ENCODE results near the gene CRIM1. TPM values are rescaled to one million over a fixed set of nuclear protein-coding genes. Genes with fewer than 3 reads are reported as not detected.

CRIM1 gene
- total RNA-seq, 1 donor from 2014 or later, result 3.1 TPM

DNA sequence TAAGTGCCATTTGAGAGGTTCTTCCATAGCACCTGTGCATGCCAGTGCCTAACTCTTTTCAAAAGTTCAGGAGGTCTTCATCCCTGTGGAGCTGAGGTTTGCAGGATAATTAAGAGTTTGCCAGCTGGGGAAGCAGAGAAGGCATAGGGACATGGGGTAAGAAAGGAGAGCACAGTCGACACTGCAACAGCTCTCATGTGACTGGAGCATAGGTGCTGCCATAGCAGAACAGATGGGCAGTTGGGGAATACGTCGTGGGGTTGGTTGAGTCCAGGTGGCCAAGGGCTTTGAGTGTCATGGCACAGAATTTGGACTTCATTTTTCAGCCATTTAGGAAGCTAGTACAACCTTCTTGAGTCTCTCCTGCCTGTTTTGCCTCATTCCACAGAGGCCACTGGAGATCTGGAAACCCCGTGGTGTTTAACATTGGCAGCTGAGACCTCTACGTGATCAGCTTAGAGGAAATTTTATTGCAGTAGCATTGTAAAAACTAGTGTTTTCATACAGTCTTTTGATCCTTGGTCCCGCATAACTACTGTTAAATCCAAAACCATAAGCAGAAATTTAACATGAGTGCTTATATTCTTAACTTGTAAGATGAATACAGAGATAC lies 65.1 kb downstream of the CRIM1 start:
- intact Hi-C loops (cut with micrococcal nuclease), result no loop called here

DNA sequence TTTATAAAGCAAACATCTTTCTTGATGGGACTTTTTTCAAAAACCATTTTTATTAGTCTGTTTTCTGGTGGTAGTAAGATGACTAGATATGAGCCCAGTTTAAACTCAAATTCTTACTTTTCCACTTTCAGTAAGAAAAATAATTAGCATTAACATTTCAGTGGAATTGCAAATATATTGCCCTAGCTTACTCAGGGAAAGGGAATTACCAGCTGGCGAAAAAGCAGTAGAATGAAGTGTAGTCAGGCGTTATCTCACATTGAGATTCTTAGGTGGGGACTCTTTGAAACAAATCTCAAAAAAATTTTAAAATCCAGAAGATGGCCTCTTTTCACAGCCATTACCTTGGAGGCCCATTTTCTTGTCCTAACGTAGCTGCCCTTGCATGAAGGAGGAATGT lies 65.8 kb downstream of the CRIM1 start:
- intact Hi-C loops (cut with micrococcal nuclease), result no loop called here

DNA sequence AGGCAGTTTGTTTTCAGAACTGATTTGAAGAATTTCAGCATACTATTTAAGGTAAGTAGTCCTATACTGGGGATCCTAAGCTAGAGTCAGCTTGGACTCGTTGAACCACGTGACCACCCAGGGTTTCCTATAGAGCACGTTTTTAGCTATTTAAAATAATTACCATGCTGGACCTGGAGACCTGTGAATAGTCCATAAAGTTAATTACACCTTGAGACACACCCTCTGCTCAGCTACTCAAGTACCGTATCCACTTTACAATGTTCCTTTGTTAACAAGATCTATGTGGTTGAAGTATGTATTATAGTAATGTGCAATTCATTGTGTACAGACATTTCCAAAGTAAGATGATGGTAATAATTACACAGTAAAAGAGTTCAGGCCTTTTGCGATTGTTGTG lies 67.6 kb downstream of the CRIM1 start:
- intact Hi-C loops (cut with micrococcal nuclease), result no loop called here

DNA sequence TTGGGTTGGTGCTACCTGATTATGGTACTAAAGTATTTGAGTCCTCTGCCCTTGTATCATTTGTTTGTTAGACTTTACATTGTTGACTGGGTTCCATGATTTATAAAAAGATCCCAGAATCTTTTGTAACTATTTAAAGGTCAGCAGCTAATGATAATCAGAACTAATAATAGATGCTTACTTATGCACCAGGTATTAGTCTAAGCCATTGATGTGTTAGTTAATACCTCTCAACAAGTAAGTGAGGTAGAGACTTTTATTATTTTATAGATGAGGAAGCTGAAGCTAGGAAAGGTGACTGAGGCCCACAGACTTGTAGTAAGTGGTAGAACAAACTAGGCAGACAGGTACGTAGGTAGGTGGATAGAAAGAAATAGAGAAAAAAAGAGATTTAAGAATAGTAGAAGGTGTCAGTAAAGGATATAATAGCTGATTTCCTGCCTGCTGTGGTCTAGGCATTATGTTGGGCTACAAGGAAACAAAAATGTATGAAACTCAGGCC lies 68.1 kb downstream of the CRIM1 start:
- intact Hi-C loops (cut with micrococcal nuclease), result no loop called here

DNA sequence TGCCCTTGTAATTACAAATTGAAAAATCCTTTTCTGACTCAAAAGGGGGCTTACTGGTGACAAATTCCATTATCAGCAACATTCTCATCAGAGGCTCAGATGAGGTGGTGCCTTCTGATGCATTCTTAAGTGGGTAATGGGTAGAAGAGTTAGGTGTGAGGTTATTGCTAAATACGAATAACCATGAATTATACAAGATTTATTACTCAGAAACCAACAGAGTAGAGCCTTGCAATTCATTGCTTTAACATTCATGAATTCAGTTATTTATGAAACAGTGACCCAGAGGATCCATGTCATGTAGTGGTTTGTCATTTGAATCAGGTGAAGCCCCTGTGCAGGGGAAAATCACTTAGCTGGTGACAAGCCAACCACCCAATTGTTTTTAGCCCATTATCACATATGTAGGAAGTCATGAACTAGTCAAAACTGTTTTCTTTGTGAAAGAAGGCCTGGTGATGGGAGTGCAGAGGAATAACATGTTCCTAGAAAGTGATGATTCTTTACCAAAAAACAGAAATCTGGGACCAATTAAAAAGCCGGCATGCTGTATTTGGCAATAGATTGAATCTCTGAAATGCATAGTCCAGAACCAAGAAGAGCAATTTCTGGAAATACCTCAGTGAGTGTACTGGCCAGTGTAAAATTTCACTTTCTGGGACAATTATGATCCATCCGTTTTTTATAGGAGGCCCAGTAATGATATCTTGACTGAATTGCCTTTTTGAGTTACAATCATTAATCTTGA lies 70.2 kb downstream of the CRIM1 start:
- intact Hi-C loops (cut with micrococcal nuclease), result no loop called here

DNA sequence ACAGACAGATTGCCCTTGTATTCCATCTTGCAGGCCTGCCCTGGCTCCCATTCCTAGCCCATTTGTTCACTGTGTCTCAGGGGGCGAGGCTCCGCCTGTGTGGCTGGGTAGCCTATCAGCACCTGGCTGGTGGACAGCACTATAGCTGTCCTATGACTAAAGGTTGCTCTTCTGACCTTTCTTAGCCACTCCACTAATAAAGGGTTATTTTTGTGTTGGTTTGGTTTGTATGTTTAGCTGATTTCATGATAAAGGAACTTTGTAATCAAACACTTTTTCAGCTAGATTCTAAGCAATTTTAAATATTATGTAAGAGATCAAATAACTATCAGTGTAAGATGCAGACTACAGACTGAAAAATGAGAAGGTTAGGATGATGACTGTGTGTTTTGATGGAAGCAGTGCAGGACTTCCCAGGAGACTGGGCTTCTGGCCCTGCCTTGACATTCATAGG lies 72.2 kb downstream of the CRIM1 start:
- intact Hi-C loops (cut with micrococcal nuclease), result no loop called here

DNA sequence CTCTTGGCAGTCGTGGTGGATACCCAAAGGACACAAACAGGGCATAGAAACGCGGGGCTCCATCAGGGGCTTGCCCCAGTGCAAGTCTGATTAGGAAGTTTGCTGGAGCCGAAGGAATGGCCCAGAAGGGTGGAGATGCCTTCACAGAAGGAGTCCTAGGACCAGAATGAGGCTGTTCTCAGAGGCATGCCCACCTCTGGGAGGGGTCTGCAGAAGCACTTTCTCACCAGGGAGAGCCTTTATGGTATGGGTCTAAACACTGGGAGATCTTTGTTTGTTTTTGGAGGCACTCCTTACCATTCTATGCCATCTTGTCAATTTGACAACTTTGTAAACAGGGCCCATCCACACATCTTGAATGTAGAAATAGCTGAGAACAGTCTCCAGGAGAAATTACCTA lies 75.0 kb downstream of the CRIM1 start:
- intact Hi-C loops (cut with micrococcal nuclease), result no loop called here

DNA sequence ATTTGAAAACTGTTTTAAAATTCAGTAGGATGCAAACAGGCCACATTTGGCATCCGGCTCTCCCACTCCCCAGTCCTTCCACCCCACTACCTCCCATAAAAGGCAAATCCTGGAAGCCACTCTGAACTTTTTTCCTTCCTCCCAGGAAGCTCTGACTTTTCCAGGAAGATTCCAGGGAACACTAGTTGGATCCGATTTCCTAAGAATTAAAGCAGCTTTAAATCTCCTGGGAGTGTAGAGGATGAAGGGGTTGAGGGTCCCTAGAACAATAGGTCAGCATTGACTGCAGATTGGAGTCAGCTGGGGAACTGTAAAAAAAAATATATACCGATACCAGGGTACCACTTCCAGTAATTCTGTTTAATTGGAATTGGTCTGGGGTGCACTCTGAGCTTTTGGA lies 76.9 kb downstream of the CRIM1 start:
- intact Hi-C loops (cut with micrococcal nuclease), result no loop called here

DNA sequence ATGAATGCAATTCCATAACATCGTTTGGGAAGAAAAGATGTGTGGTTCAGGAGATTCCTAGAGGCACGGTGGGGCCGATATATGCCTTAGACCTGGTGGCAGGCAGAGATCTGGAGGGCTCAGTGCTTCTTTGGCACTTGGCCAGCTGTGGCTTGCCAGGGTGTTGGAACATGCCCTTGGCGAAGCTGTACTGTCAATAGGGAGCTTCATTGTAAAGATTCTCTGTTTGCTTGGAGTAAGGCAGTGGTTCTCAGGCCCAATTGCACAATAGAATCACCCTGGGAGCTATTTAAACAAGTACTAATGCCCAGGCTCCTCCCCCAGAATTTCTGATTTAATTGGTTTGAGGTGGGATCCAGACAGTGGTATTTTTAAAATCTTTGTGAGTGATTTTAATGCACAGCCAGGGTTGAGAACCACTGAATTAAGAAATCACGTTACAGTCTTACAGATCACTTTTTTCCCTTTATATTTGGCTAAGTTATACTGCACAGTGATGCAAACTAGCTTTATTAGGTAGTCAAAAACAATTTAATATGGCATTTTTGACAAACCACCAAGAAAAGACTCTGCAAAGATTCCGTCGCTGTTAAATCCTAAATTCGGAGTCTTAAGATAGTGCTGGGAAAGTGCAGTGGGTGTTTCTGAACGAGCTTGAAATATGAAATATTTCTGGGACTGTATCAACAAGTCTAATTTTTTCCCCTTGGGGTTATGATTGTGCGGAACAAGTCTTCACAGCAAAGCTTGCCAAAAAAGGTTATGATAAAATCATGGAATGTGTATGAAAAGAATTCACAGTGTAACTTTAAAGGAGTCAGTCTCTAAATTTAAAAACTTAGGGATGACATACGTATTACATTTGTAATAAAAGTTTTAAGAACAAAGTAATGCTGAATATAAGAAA lies 78.0 kb downstream of the CRIM1 start:
- intact Hi-C loops (cut with micrococcal nuclease), result no loop called here

DNA sequence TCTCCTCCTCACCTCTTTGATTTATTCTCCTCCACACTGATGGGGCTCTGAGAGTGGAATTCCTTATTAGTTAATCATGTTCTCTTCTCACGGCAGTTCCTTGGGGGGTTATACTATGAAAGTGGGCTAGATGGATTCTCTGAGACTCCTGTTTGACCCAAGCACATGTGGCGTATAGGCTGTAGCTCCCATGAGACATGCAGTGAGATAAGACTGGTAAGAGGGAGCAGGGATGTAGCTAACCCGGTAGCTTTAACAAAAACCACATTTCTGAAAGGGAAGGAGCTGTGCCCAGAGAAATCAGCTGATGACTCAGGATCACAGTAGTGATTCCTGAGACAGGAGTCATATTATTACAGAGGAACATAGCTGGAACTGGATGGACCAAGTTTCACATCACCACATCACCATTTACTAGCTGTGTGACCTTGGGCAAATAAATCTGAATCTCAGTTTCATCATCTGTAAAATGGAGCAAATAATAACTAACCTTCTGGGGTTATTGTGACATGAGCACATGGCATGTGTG lies 82.9 kb downstream of the CRIM1 start:
- intact Hi-C loops (cut with micrococcal nuclease), result no loop called here

DNA sequence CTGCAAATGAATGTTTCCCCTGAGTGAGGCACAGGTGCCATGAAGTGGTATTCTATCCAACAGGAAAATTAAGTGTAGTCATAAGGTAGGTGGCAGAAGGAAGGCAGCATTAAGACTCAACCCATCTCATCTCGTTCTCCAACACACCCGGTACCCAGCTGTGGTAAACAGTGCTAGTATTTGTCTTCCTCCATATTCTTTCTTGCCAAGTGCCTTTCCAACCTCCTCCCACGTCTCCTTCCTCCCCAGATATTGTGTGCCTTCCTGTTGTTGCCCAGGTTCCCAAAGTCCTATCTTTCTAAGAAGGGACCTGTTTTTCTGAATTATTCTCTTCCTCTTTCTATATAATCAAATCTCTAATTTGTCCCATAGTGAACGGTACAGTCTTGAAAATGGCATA lies 83.5 kb downstream of the CRIM1 start:
- intact Hi-C loops (cut with micrococcal nuclease), result no loop called here

DNA sequence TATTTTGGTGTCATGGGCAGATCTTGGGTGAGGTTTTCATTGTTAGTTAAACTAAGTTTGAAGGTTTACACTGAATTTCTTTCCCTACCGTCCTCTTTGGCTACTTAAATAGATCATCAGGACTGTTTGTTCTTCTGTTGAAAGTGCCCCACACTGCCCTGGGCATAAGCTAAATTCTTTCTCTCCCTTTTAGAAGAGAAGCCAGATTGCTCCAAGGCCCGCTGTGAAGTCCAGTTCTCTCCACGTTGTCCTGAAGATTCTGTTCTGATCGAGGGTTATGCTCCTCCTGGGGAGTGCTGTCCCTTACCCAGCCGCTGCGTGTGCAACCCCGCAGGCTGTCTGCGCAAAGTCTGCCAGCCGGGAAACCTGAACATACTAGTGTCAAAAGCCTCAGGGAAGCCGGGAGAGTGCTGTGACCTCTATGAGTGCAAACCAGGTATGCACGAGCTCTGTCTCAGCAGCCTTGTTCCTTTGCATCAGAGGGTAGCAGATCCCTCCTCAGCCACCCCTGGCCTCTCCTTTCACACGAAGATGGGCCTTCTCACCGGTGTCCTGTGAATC lies 85.6 kb downstream of the CRIM1 start:
- intact Hi-C loops (cut with micrococcal nuclease), result no loop called here

DNA sequence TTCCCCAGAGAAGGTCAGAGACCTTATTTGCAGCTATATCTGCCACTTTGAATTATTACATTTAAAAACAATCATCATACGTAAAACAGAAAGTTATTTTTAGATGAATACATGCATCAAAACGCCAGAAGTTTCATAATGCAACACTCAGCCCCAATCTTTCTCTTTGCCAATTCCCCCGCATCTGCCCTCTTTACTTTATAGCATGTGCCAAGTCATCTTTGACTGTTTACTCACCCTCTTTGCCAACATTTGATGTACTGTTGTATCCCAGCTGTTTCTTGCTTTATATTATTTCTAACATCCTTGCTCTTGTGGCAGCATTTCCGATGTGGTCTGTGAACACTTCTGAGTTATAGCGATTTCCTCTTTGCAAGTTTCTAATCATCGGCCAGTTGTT lies 86.2 kb downstream of the CRIM1 start:
- intact Hi-C loops (cut with micrococcal nuclease), result no loop called here

DNA sequence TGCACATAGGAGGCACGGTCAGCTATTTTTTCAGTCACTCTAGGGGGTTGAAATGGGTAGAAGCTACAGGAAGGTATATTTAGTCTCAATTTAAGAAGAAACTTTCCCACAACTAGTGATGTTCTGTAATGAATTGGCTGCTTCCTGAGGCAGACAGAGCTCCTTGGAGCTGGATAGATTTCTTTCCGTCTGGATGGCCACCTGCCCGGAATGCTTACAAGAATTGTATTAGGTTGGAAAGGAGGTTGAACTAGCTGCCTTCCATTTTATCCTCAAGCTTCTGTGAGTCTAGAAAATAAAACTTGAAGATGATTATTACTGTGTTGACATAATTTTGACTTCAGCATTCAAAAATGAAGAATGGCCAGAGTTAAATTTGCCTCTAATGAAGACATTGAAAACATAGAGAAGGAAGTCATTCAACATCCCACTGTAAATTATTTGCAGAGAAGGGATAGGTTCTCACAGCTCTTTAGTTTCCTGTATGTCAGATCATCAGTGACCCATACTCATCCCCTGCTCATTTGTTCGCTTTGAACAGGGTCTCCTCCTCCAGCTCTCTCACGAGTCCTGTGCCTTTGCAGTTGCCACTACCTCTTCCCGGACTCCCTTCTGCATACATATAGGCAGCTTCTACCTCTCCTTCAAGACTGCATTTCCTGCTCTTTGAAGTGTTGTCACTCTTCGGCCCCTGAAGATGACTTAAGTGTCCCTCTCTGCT lies 88.8 kb downstream of the CRIM1 start:
- intact Hi-C loops (cut with micrococcal nuclease), result no loop called here

DNA sequence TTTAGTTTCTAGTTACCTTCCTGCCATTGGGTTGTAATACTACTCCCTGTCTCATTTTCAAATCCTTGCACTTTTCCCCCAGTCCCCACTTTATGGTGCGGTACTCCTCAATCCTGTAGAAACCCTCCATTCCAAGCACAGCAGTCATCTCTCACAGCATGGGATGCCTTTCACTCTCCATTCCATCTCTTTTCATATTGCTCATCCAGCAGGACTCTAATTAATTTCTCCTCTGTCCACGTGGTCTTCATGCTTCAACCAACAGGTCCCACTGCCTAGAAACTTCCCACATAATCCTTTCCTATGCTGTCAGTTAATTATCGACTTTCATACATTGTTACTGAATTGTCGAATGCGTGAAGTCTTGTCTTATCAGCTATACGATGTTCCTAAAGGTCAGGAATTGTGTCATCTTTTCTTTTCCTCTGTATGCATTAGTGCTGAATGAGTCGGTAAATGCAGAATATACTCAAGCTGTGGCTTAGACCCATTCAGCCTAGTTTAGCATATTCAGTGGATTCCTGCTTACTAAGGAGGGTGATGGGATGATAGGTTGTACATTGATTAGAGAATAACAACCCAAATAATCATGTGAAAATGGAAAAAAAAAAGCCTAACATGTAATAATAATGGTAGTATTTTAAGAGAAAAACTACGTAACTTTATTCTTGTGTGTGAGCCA lies 89.7 kb downstream of the CRIM1 start:
- intact Hi-C loops (cut with micrococcal nuclease), result no loop called here

DNA sequence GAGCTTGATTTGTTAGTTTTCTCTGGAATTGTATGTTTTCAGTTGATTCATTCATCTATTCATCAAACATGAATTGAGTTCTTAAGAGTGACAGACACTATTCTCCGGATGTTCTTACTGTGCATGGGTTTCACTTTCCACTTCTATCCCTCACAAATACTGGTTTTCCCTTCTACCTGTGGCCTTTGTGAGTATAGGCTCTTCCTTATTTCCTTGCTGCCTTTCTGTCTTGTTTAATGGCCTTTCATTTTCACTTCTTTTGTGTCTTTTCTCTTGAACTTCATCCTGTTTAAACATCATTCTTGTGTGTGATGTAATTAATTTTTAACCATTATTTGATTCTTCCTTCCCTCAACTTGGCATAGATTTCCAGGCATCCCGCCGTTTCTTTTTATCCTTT lies 90.7 kb downstream of the CRIM1 start:
- intact Hi-C loops (cut with micrococcal nuclease), result no loop called here

DNA sequence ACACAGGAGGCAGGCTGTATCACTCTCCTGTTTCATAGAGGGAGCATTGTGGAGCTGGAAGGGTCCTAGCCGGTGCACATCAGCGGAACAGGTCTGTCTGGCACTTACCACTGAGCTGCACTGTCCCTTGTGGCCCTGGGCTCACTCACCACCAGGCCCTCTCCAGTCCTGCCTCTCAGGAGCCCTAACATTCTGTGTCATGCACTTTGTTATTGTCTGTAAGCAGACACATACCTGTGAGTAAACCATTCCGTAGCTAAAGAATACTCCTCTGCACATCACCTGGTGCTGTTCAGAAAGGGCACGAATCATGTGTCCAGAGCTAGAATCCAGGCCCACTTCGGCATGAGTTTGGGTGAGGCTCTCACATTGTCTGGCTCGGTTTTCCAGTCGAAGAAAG lies 93.6 kb downstream of the CRIM1 start:
- intact Hi-C loops (cut with micrococcal nuclease), result no loop called here

DNA sequence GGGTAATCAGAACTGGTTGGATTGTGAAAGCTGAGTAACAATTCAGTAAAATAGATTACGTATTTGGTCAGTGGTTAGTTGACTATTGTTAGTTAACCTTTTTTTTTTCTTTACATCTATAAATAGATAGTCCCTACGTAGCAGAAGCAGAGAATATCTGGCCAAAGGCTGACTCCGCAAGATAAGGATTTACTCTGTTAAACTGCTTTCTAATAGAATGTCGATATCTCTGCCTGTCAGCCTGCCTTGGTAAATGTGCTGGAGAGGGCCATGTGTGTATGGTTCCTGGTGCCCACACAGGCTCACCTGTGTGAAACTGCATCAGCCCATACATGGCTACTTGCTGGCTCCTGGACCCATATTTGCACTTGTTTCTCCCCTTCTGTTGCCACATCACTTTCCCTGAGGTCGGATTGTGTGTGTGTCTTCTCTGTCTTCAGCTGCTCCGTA lies 94.4 kb downstream of the CRIM1 start:
- intact Hi-C loops (cut with micrococcal nuclease), result no loop called here

DNA sequence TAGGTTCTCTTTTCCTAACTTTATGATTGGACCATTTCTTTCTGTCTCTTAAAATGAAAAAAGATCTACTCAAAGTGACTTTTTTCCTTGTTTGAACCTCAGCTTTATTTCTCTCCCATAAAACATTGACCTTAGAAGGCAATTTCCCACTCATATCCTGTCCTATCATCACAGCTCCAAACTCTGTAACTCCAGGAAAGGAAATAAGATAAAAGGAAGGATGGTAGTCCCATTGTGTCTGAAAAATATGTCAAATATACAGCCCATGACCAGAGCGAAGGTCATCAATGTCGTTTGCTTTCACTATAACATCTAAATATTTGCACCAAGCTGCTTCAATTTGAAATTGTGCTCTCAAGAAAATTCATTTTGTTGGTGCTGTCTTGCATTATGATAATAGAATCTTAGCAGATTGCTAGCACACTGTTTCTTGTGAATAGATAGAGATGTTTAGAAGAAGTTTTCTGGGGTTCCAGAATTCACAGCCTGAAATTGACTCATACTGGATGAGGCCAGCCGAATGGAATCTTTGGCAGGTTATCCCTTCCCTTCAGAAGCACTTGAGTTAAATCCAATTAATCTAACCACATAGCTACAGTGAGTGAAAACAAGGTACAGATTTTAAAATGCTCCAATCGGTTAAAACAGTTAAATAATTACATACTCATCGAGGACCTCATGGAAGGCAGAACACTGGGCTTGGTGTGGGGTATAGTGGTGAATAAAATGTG lies 95.1 kb downstream of the CRIM1 start:
- intact Hi-C loops (cut with micrococcal nuclease), result no loop called here
